ENCODE measurements around the gene CDH23. TPM values are rescaled to one million over a fixed set of nuclear protein-coding genes. Genes with fewer than 3 reads are reported as not detected.

CDH23 gene
- total RNA-seq, 1 experiment from 2014 or later = 0.02 TPM

GRCh38 chr10:71388583-71389310 is 8.0 kb upstream of the CDH23 start:
- no peak for DNase-seq (ENCODE audit: unreplicated experiment)
- H3K4me1 Mint-ChIP-seq (ENCODE audit: insufficient read depth, unreplicated experiment) = no peaks in the 10 kb centered on the region
- POLR2A ChIA-PET = interaction anchor here (0.6 kb wide), 1 partner anchor 659 kb away, joined by 5 read pairs; no protein-coding TSS in a partner anchor
- H3K27me3 Mint-ChIP-seq (ENCODE audit: insufficient read depth, unreplicated experiment) = peaks cover 35% of the 10 kb centered on the region
- no peak for TF ChIP-seq CTCF (IDR thresholded peaks at IDR 0.05; ENCODE audit: unreplicated experiment)
- no peak overlapping the region for H3K4me3 Mint-ChIP-seq (ENCODE audit: unreplicated experiment)
- CTCF ChIA-PET = interaction anchor here (10.3 kb wide), 1 partner anchor 181 kb away, joined by 78 read pairs; no protein-coding TSS in a partner anchor
- H3K36me3 Mint-ChIP-seq (ENCODE audit: insufficient read depth, unreplicated experiment) = no peaks in the 10 kb centered on the region
- H3K27ac Mint-ChIP-seq (ENCODE audit: low read depth, unreplicated experiment) = no peak overlapping the region
- H3K9me3 Mint-ChIP-seq (ENCODE audit: unreplicated experiment) = no peaks in the 10 kb centered on the region
- no TSS peak for BruUV-seq (replicated peaks)
- intact Hi-C loops (cut with micrococcal nuclease) = no loop called here

GRCh38 chr10:71389768-71390460 is 6.8 kb upstream of the CDH23 start:
- Mint-ChIP-seq H3K36me3 (ENCODE audit: insufficient read depth, unreplicated experiment) (no peaks in the 10 kb centered on the region), H3K4me3 (ENCODE audit: unreplicated experiment) (no peak overlapping the region), H3K27ac (ENCODE audit: low read depth, unreplicated experiment) (no peak overlapping the region), H3K4me1 (ENCODE audit: insufficient read depth, unreplicated experiment) (no peaks in the 10 kb centered on the region), H3K27me3 (ENCODE audit: insufficient read depth, unreplicated experiment) (peaks cover 38% of the 10 kb centered on the region), H3K9me3 (ENCODE audit: unreplicated experiment) (no peaks in the 10 kb centered on the region)
- ChIA-PET CTCF (interaction anchor here (0.6 to 10.3 kb wide), 3 partner anchors 13 to 180 kb away, joined by 3 to 78 read pairs (median 3); no protein-coding TSS in a partner anchor), POLR2A (interaction anchor here (0.6 to 1.0 kb wide), 3 partner anchors 65 to 658 kb away, joined by 3 to 6 read pairs (median 5); no protein-coding TSS in a partner anchor)
- DNase-seq (ENCODE audit: unreplicated experiment) = no peak
- BruUV-seq (replicated peaks) = no TSS peak
- no peak for TF ChIP-seq CTCF (IDR thresholded peaks at IDR 0.05; ENCODE audit: unreplicated experiment)
- intact Hi-C loops (cut with micrococcal nuclease) = no loop called here

GRCh38 chr10:71390461-71390835 is 6.3 kb upstream of the CDH23 start:
- ChIA-PET POLR2A (interaction anchor here (0.6 to 1.0 kb wide), 2 partner anchors 64 to 185 kb away, joined by 3 to 6 read pairs; no protein-coding TSS in a partner anchor), CTCF (interaction anchor here (0.6 to 10.3 kb wide), 2 partner anchors 179 to 319 kb away, joined by 3 to 78 read pairs; no protein-coding TSS in a partner anchor)
- Mint-ChIP-seq H3K27ac (ENCODE audit: low read depth, unreplicated experiment) (no peak overlapping the region), H3K36me3 (ENCODE audit: insufficient read depth, unreplicated experiment) (no peaks in the 10 kb centered on the region), H3K27me3 (ENCODE audit: insufficient read depth, unreplicated experiment) (peaks cover 43% of the 10 kb centered on the region), H3K9me3 (ENCODE audit: unreplicated experiment) (no peaks in the 10 kb centered on the region), H3K4me3 (ENCODE audit: unreplicated experiment) (no peak overlapping the region), H3K4me1 (ENCODE audit: insufficient read depth, unreplicated experiment) (no peaks in the 10 kb centered on the region)
- BruUV-seq (replicated peaks) = no TSS peak
- intact Hi-C loops (cut with micrococcal nuclease) = no loop called here
- no peak for TF ChIP-seq CTCF (IDR thresholded peaks at IDR 0.05; ENCODE audit: unreplicated experiment)
- no peak for DNase-seq (ENCODE audit: unreplicated experiment)
